ENCODE data around the gene P3H3.

- TF ChIP-seq CTCF (IDR thresholded peaks at IDR 0.05) (no peak), POLR2A (IDR thresholded peaks at IDR 0.05) (no peak)
Observed at GRCh38 chr12:6821591-6822425, 6.4 kb upstream of the P3H3 start, which contains the start of gene GPR162.

All from testis (tissue), 2 donors.